ENCODE results near the gene PER2. TPM values are rescaled to one million over a fixed set of nuclear protein-coding genes. Genes with fewer than 3 reads are reported as not detected.

The PER2 gene
- total RNA-seq, 1 donor from 2014 or later, result 3.8 TPM

- Mint-ChIP-seq H3K36me3 (ENCODE audit: unreplicated experiment) (no peaks in the 10 kb centered on the region), H3K27ac (ENCODE audit: unreplicated experiment) (no peak overlapping the region), H3K4me1 (ENCODE audit: low read depth, unreplicated experiment) (peaks cover 16% of the 10 kb centered on the region), H3K27me3 (ENCODE audit: unreplicated experiment) (peaks cover 4% of the 10 kb centered on the region), H3K4me3 (ENCODE audit: unreplicated experiment) (no peak overlapping the region), H3K9me3 (ENCODE audit: unreplicated experiment) (peaks cover 7% of the 10 kb centered on the region)
- DNase-seq, result no peak
- TF ChIP-seq CTCF (IDR thresholded peaks at IDR 0.05; ENCODE audit: partially characterized antibody, unreplicated experiment), result no peak
Measured at GRCh38 chr2:238265605-238266004, 22.8 kb downstream of the PER2 start.

GRCh38 chr2:238264072-238264460 is 24.3 kb downstream of the PER2 start:
- Mint-ChIP-seq H3K27me3 (ENCODE audit: unreplicated experiment) (peaks cover 7% of the 10 kb centered on the region), H3K9me3 (ENCODE audit: unreplicated experiment) (peaks cover 11% of the 10 kb centered on the region), H3K4me1 (ENCODE audit: low read depth, unreplicated experiment) (peaks cover 23% of the 10 kb centered on the region), H3K27ac (ENCODE audit: unreplicated experiment) (no peak overlapping the region), H3K36me3 (ENCODE audit: unreplicated experiment) (no peaks in the 10 kb centered on the region), H3K4me3 (ENCODE audit: unreplicated experiment) (no peak overlapping the region)
- TF ChIP-seq CTCF (IDR thresholded peaks at IDR 0.05; ENCODE audit: partially characterized antibody, unreplicated experiment), result no peak
- DNase-seq, result peak; percentile 10

DNA sequence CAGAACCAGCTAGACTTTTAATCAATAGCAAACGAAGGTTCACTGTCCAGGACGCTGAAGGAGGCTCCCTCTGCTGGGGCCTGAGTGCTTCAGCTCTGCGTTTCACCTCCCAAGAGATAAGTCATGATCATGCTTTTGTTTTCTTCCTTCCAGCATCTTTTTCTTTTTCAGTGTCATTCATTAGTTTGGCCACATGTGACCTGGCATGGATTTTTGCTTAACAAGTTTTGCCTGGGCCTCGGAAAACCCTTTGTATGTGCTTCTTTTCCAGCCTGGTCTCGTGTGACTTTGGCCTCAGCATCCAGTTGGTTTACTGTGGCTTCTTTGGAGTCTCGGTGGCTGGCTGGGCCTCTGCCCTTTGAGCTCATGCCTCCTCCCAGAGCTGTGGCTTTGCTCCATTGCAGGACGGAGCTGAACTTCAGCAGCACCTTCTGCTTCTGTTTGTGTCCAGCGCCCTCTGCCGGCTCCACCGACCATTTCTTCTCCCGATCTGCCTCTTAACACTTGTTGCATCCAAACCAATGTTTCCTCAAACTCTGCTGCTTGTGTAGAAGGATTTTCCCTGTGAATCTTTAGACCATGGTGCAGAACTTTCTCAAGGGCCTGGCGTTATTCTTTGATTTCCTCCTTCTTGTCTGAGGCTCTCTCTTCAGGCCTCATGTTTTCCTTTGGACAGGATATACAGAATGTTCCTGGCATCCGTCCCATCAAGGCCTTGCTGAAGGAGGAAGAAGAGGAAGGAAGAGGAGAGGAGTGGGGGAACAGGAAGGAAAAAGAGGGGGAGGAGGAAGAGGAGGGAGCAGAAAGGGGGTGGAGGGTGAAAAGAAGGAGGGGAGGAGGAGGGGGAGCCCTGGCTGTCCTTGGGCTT is 25.0 kb downstream of the PER2 start:
- Mint-ChIP-seq H3K4me3 (ENCODE audit: unreplicated experiment) (no peak overlapping the region), H3K27ac (ENCODE audit: unreplicated experiment) (peak overlapping the region; percentile 52)

DNA sequence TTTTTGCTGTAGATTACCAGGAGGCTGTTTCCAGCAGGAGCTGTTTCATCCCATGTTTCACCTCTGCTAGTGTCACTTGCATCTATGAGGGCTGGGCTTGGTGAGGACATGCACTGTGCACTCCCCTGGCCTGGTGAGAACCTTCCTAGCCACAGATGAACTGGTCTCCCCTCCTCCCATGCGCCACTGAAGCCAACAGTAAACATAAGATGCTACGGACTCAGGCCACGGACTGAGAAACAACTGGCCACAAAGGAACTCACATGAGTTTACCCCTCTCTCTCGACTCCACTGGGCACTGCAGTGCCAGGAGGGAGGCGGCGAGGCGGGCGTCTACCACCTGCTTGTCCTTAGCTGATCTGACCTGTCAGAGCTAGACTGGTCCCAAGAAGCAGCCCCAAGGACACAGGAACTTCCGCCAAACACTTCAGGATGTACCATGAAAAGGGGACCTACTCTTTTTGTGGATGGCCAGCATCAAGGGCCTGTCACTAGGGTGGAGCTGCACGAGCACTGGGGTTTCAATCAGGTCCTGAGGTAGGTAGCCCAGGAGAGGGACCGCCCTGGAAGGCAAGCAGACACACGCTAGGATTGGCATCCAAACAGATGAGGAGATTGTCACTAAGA is 25.8 kb downstream of the PER2 start:
- Mint-ChIP-seq H3K4me1 (ENCODE audit: low read depth, unreplicated experiment) (peaks cover 33% of the 10 kb centered on the region), H3K9me3 (ENCODE audit: unreplicated experiment) (peaks cover 14% of the 10 kb centered on the region)
- TF ChIP-seq CTCF (IDR thresholded peaks at IDR 0.05; ENCODE audit: partially characterized antibody, unreplicated experiment), result no peak

More for the DNA sequence above, 25.0 kb downstream of the PER2 start:
- TF ChIP-seq CTCF (IDR thresholded peaks at IDR 0.05; ENCODE audit: partially characterized antibody, unreplicated experiment), result peak; percentile 88
- Mint-ChIP-seq H3K36me3 (ENCODE audit: unreplicated experiment) (no peaks in the 10 kb centered on the region), H3K4me1 (ENCODE audit: low read depth, unreplicated experiment) (peaks cover 28% of the 10 kb centered on the region), H3K27me3 (ENCODE audit: unreplicated experiment) (peaks cover 8% of the 10 kb centered on the region), H3K9me3 (ENCODE audit: unreplicated experiment) (peaks cover 14% of the 10 kb centered on the region)
- peak; percentile 91 for DNase-seq

More for the DNA sequence above, 25.8 kb downstream of the PER2 start:
- peak; percentile 8 for DNase-seq
- Mint-ChIP-seq H3K36me3 (ENCODE audit: unreplicated experiment) (no peaks in the 10 kb centered on the region), H3K27ac (ENCODE audit: unreplicated experiment) (no peak overlapping the region), H3K27me3 (ENCODE audit: unreplicated experiment) (peaks cover 8% of the 10 kb centered on the region), H3K4me3 (ENCODE audit: unreplicated experiment) (no peak overlapping the region)
